Amygdala (tissue), 56 donors: Measurements from ENCODE around the gene GRM1.
A peak's percentile ranks its signal among the peaks of the same experiment; 100 is the strongest.

ENCODE experiments used
- DNase-seq, 56 donors: peaks; one replicate each; lab custom pipeline; 2025; lab: John Stamatoyannopoulos, UW

The GRM1 gene

GRCh38 chr6:146095481-146095880, 66.6 kb downstream of the GRM1 start:
- DNase-seq: no peak

- DNase-seq: no peak
These were observed 68.7 kb downstream of the GRM1 start for GRCh38 chr6:146097586-146097985.

- DNase-seq: peak in 6 of 56 donors; percentile 2 to 20 (median 10)
These were observed 71.9 kb downstream of the GRM1 start for GRCh38 chr6:146100776-146101175.

- DNase-seq: no peak
These were observed 74.7 kb downstream of the GRM1 start for GRCh38 chr6:146103416-146104072.

GRCh38 chr6:146106532-146106931, 77.7 kb downstream of the GRM1 start:
- no peak for DNase-seq

GRCh38 chr6:146110990-146111389, 82.1 kb downstream of the GRM1 start:
- DNase-seq: no peak

DNA sequence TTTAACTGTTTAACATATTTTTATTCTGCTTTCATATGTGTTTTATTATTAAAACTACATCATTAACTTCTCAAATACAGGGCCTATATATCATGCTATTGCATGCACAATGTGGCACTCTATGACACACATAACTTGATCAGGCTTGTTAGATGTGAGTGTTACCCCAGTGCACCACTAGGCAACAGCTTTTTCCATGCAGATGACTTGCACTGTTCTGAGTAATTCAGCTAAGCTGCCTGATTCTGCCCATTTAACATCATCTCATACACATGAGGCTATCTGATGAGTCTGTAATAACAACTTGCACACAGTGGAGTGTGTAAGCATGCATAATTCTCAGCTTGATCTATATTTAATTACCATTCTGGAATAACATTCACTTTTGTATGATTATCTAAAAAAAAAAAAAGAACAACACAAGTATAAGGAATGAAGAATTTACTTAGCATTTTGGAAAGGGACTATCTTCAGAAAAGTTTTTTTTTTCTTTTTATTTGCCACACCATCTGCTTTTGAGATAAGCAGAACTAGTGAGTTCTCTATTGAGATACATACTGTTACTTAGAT, 83.1 kb downstream of the GRM1 start:
- DNase-seq: no peak

- no peak for DNase-seq
These were observed 84.3 kb downstream of the GRM1 start for GRCh38 chr6:146113084-146113623.

DNA sequence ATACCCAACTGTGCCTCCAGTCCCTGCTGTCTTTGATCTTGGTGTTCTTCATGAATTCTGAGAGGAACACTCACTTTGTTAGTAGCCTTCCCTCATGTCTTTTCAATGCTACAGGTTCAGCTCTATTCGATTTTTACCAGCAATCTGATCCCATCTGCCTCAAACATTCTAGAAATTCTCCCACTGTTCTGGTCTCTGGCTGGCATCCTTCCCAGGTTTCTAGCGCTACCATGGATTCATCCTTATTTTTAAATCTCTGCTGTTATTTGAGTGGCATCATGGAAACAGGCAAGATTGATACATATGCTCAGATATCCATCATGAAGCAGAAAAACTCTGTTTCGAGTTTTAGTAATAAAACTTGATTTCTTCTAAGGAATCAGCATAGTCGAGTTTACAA, 94.8 kb downstream of the GRM1 start:
- peak in 5 of 56 donors; percentile 2 to 35 (median 6) for DNase-seq

- no peak for DNase-seq
These were observed 98.8 kb downstream of the GRM1 start for GRCh38 chr6:146127447-146128215.

DNA sequence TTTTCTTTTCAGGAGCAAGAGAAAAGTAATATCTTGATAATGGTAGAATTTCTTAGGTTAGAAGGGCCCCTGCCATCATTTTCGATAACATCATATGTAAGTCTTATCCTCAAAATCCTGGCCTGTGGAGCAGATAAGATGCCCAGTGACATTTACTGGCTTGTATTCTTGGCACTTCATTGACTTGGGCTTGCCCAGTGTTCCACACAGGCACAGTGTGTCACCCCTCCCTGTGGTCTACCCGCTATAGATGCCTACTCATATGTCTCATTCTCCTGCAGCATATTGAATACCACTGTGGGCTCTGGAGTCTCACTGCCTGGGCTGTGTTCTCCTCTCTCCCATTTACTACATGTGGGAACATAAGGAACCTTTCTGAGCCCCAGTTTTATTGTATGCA, 105.0 kb downstream of the GRM1 start:
- DNase-seq: no peak

DNA sequence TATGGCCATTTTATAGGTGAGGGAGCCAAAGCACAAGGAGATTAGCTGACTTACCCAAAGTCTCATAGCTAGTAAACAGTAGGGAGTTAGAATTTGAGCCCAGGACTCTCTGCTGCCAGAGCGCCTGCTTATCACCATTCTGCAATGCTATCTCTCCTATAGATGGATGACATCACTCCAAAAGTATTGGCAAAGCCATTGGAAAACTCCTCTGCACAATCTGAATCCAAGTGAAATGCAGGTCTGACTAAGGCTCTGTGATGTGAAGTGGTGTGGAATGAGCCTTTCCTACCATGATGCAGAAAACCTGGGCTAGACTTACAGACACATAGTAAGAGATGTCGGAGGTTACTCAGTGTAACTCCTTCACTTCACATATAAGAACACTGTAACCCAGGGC, 106.3 kb downstream of the GRM1 start:
- DNase-seq: no peak

DNA sequence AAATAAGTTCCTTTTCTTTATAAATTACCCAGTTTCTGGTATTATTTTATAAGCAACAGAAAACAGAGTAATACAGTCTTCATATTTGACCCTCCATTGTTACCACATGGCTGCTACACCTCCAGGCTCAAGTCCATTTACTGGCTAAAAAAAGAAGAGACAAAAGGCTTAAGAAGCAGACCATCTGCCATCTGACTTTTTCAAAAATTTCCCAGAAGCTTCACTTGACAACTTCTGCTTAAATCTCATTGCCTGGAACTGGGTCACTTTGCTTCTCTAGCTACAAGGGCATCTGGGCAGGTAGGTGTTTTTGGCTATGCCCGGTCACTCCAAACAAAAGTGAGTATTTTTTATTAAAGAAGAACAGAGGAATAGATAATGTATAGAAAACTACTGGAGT, 118.0 kb downstream of the GRM1 start:
- DNase-seq: no peak

GRCh38 chr6:146149770-146150169, 120.9 kb downstream of the GRM1 start:
- no peak for DNase-seq

- no peak for DNase-seq
These were observed 124.3 kb downstream of the GRM1 start for GRCh38 chr6:146153040-146153758.

GRCh38 chr6:146154197-146154596, 125.3 kb downstream of the GRM1 start:
- no peak for DNase-seq

- DNase-seq: no peak
These were observed 132.8 kb downstream of the GRM1 start for GRCh38 chr6:146161664-146162063.

GRCh38 chr6:146169872-146170271, 141.0 kb downstream of the GRM1 start:
- no peak for DNase-seq

DNA sequence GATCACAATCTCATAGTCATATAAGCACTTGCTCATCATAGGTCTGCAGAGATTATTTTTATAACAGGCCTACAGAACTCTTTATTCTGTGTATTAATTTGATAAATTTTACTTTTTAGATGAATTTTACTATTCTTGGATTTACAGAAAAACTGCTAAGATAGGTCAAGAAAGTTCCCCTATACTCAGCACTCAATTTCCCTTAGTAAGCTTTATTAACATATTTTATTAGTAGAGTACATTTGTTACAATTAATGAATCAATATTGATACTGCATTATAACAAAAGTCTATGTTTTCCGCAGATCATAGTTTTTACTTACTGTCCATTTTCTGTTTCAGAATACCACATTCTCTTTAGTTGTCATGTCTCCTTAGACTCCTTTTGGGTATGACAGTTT, 148.9 kb downstream of the GRM1 start:
- DNase-seq: no peak

GRCh38 chr6:146183831-146184230, 155.0 kb downstream of the GRM1 start:
- no peak for DNase-seq

DNA sequence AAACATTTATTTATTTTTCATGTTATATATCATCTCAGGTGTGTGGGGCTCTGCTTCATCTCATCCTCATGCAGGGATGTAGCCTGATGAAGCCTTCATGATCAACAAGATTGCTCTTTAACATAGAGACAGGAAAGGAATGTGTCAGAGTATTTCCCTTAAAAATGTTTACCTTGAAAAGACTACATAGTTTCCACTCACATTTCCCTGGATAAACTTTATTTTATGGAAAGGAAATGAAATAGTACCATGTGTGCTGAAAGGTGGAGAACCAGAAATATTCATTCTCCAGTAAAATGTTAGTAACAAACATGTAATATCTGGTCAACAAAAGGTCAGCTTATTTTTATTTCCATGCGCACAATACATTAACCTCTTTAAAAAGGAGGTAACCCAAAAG, 155.8 kb downstream of the GRM1 start:
- no peak for DNase-seq
